ENCODE measurements around the gene DDR1. TPM values are rescaled to one million over a fixed set of nuclear protein-coding genes. Genes with fewer than 3 reads are reported as not detected.
A peak's percentile ranks its signal among the peaks of the same experiment; 100 is the strongest.
"Not testable (repeated sequence)": the region's sequence is repeated elsewhere in the genome, so short reads cannot be mapped to it uniquely, and the experiment has no call there.

DDR1 gene
- total RNA-seq, 1 donor from 2014 or later = 120 TPM

- Mint-ChIP-seq H3K4me3 (ENCODE audit: unreplicated experiment) (no peak overlapping the region), H3K27ac (ENCODE audit: unreplicated experiment) (no peak overlapping the region), H3K4me1 (ENCODE audit: low read depth, unreplicated experiment) (peaks cover 2% of the 10 kb centered on the region), H3K9me3 (ENCODE audit: unreplicated experiment) (peaks cover 13% of the 10 kb centered on the region), H3K27me3 (ENCODE audit: unreplicated experiment) (peaks cover under 1% of the 10 kb centered on the region), H3K36me3 (ENCODE audit: unreplicated experiment) (peaks cover 28% of the 10 kb centered on the region)
- DNase-seq = no peak
- TF ChIP-seq, protein P1, sequence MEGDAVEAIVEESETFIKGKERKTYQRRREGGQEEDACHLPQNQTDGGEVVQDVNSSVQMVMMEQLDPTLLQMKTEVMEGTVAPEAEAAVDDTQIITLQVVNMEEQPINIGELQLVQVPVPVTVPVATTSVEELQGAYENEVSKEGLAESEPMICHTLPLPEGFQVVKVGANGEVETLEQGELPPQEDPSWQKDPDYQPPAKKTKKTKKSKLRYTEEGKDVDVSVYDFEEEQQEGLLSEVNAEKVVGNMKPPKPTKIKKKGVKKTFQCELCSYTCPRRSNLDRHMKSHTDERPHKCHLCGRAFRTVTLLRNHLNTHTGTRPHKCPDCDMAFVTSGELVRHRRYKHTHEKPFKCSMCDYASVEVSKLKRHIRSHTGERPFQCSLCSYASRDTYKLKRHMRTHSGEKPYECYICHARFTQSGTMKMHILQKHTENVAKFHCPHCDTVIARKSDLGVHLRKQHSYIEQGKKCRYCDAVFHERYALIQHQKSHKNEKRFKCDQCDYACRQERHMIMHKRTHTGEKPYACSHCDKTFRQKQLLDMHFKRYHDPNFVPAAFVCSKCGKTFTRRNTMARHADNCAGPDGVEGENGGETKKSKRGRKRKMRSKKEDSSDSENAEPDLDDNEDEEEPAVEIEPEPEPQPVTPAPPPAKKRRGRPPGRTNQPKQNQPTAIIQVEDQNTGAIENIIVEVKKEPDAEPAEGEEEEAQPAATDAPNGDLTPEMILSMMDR (IDR thresholded peaks at IDR 0.05; ENCODE audit: partially characterized antibody, unreplicated experiment) = no peak
These were observed 12.6 kb upstream of the DDR1 start for GRCh38 chr6:30871592-30872183.

GRCh38 chr6:30873137-30873640, 11.1 kb upstream of the DDR1 start:
- H3K27me3 Mint-ChIP-seq (ENCODE audit: unreplicated experiment) = peaks cover 1% of the 10 kb centered on the region
- H3K4me1 Mint-ChIP-seq (ENCODE audit: low read depth, unreplicated experiment) = peaks cover 2% of the 10 kb centered on the region
- H3K4me3 Mint-ChIP-seq (ENCODE audit: unreplicated experiment) = no peak overlapping the region
- H3K36me3 Mint-ChIP-seq (ENCODE audit: unreplicated experiment) = peaks cover 28% of the 10 kb centered on the region
- H3K9me3 Mint-ChIP-seq (ENCODE audit: unreplicated experiment) = peaks cover 13% of the 10 kb centered on the region
- H3K27ac Mint-ChIP-seq (ENCODE audit: unreplicated experiment) = no peak overlapping the region
- TF ChIP-seq, protein P1 (IDR thresholded peaks at IDR 0.05; ENCODE audit: partially characterized antibody, unreplicated experiment) = no peak
- no peak for DNase-seq

GRCh38 chr6:30873795-30874194, 10.5 kb upstream of the DDR1 start:
- not testable (repeated sequence) for DNase-seq; H3K27me3 Mint-ChIP-seq (ENCODE audit: unreplicated experiment); H3K4me3 Mint-ChIP-seq (ENCODE audit: unreplicated experiment); H3K4me1 Mint-ChIP-seq (ENCODE audit: low read depth, unreplicated experiment); H3K27ac Mint-ChIP-seq (ENCODE audit: unreplicated experiment)
- Mint-ChIP-seq H3K9me3 (ENCODE audit: unreplicated experiment) (peaks cover 13% of the 10 kb centered on the region), H3K36me3 (ENCODE audit: unreplicated experiment) (peaks cover 28% of the 10 kb centered on the region)

DNA sequence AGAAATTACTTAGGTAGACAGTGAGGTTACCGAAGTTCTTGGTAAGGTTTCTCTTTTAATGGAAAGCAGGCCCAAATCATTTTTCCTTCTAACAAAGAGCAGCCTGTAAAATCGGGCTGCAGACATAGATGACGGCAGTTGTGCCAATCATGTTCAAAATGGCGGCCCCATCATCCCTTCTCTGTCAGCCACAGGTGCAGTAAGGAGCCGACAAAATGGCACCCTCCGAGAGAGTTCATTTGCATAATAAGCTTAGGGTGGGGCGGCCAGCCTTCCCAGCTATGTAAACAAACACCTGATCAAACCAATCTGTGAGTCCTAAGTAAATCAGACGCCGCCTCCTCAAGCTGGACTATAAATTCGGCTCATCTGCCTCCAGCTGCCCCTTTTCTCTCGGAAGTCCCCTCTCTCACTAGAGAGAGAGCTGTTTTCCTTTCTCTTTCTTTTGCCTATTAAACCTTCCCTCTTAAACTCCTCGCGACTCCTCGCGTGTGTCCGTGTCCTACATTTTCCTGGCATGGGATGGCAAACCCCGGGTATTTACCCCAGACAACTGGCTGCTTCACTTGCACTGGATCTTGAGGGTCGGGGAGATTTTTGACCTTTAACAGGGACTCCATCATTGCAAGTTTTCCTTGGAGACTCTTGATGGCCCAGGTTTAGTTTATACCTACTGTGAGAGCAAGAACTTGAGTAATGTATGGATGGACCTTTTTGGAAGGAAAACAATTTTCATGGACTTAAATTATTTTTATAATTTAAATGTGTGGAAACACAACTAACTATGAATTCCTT, 8.9 kb upstream of the DDR1 start:
- Mint-ChIP-seq H3K27me3 (ENCODE audit: unreplicated experiment) (peaks cover 4% of the 10 kb centered on the region), H3K36me3 (ENCODE audit: unreplicated experiment) (peaks cover 18% of the 10 kb centered on the region), H3K4me3 (ENCODE audit: unreplicated experiment) (peak overlapping the region; percentile 4), H3K9me3 (ENCODE audit: unreplicated experiment) (peaks cover 7% of the 10 kb centered on the region), H3K4me1 (ENCODE audit: low read depth, unreplicated experiment) (peaks cover 6% of the 10 kb centered on the region), H3K27ac (ENCODE audit: unreplicated experiment) (no peak overlapping the region)
- TF ChIP-seq, protein P1 (IDR thresholded peaks at IDR 0.05; ENCODE audit: partially characterized antibody, unreplicated experiment) = no peak
- DNase-seq = no peak

- Mint-ChIP-seq H3K9me3 (ENCODE audit: unreplicated experiment) (peaks cover 5% of the 10 kb centered on the region), H3K27me3 (ENCODE audit: unreplicated experiment) (peaks cover 7% of the 10 kb centered on the region), H3K4me1 (ENCODE audit: low read depth, unreplicated experiment) (peaks cover 8% of the 10 kb centered on the region), H3K4me3 (ENCODE audit: unreplicated experiment) (no peak overlapping the region), H3K36me3 (ENCODE audit: unreplicated experiment) (peaks cover 12% of the 10 kb centered on the region), H3K27ac (ENCODE audit: unreplicated experiment) (no peak overlapping the region)
- no peak for DNase-seq
- TF ChIP-seq, protein P1 (IDR thresholded peaks at IDR 0.05; ENCODE audit: partially characterized antibody, unreplicated experiment) = no peak
These were observed 8.1 kb upstream of the DDR1 start for GRCh38 chr6:30876039-30876730.
